ENCODE measurements around the gene MAP3K2. TPM values are rescaled to one million over a fixed set of nuclear protein-coding genes. Genes with fewer than 3 reads are reported as not detected.

Gene MAP3K2
- total RNA-seq, 1 experiment from 2014 or later, result 38.7 TPM

- Mint-ChIP-seq H3K36me3 (ENCODE audit: insufficient read depth, unreplicated experiment) (no peaks in the 10 kb centered on the region), H3K9me3 (ENCODE audit: unreplicated experiment) (no peaks in the 10 kb centered on the region), H3K27ac (ENCODE audit: unreplicated experiment) (no peak overlapping the region), H3K4me1 (ENCODE audit: low read depth, unreplicated experiment) (peaks cover 11% of the 10 kb centered on the region), H3K4me3 (ENCODE audit: unreplicated experiment) (no peak overlapping the region), H3K27me3 (ENCODE audit: insufficient read depth, unreplicated experiment) (no peaks in the 10 kb centered on the region)
- Histone ChIP-seq H3K4me1 (peaks cover 14% of the 10 kb centered on the region), H3K4me3 (ENCODE audit: low read depth, low read length) (no peak overlapping the region), H3K27me3 (replicated peaks; ENCODE audit: control insufficient read depth, insufficient read depth, low read length) (no peaks in the 10 kb centered on the region), H3K9me3 (no peaks in the 10 kb centered on the region), H3K36me3 (ENCODE audit: control insufficient read depth, insufficient read depth, low read length) (no peaks in the 10 kb centered on the region)
- POLR2A ChIA-PET, result no interaction called here
- TF ChIP-seq CTCF (IDR thresholded peaks at IDR 0.05; ENCODE audit: insufficient read depth in 1 of 2, low read depth in 1 of 2, low read length in 1 of 2, severe bottlenecking in 1 of 2, unreplicated experiment in 1 of 2), result no peak
- intact Hi-C loops (cut with micrococcal nuclease; ENCODE audit: unreplicated experiment), result no loop called here
- CTCF ChIA-PET, result no interaction called here
- no TSS peak for BruUV-seq (replicated peaks)
- no peak for DNase-seq
These were observed 15.7 kb upstream of the MAP3K2 start for GRCh38 chr2:127403460-127403859.

- ChIA-PET CTCF (interaction anchor here (0.5 kb wide), 1 partner anchor 401 kb away, joined by 6 read pairs; no protein-coding TSS in a partner anchor), POLR2A (interaction anchor here (0.6 kb wide), 1 partner anchor 15 kb away, joined by 7 read pairs; no protein-coding TSS in a partner anchor)
- Mint-ChIP-seq H3K27ac (ENCODE audit: unreplicated experiment) (peak overlapping the region; percentile 14), H3K4me3 (ENCODE audit: unreplicated experiment) (no peak overlapping the region), H3K9me3 (ENCODE audit: unreplicated experiment) (no peaks in the 10 kb centered on the region), H3K4me1 (ENCODE audit: low read depth, unreplicated experiment) (peaks cover 21% of the 10 kb centered on the region), H3K27me3 (ENCODE audit: insufficient read depth, unreplicated experiment) (no peaks in the 10 kb centered on the region), H3K36me3 (ENCODE audit: insufficient read depth, unreplicated experiment) (no peaks in the 10 kb centered on the region)
- Histone ChIP-seq H3K36me3 (ENCODE audit: control insufficient read depth, insufficient read depth, low read length) (no peaks in the 10 kb centered on the region), H3K4me1 (peaks cover 17% of the 10 kb centered on the region), H3K27me3 (replicated peaks; ENCODE audit: control insufficient read depth, insufficient read depth, low read length) (no peaks in the 10 kb centered on the region), H3K9me3 (no peaks in the 10 kb centered on the region), H3K4me3 (ENCODE audit: low read depth, low read length) (no peak overlapping the region)
- intact Hi-C loops (cut with micrococcal nuclease; ENCODE audit: unreplicated experiment), result no loop called here
- DNase-seq, result no peak
- BruUV-seq (replicated peaks), result no TSS peak
- TF ChIP-seq CTCF (IDR thresholded peaks at IDR 0.05; ENCODE audit: insufficient read depth in 1 of 2, low read depth in 1 of 2, low read length in 1 of 2, severe bottlenecking in 1 of 2, unreplicated experiment in 1 of 2), result no peak
These were observed 14.3 kb upstream of the MAP3K2 start for GRCh38 chr2:127401757-127402695.

- DNase-seq, result no peak
- TF ChIP-seq CTCF (IDR thresholded peaks at IDR 0.05; ENCODE audit: insufficient read depth in 1 of 2, low read depth in 1 of 2, low read length in 1 of 2, severe bottlenecking in 1 of 2, unreplicated experiment in 1 of 2), result no peak
- H3K4me3 ChIP-seq (ENCODE audit: low read depth, low read length), result no peak overlapping the region
- ChIA-PET CTCF (no interaction called here), POLR2A (interaction anchor here (0.5 kb wide), 1 partner anchor 14 kb away, joined by 7 read pairs; no protein-coding TSS in a partner anchor)
- peaks cover 17% of the 10 kb centered on the region for H3K4me1 ChIP-seq
- H3K27ac Mint-ChIP-seq (ENCODE audit: unreplicated experiment), result no peak overlapping the region
- no peaks in the 10 kb centered on the region for H3K9me3 Mint-ChIP-seq (ENCODE audit: unreplicated experiment)
- BruUV-seq (replicated peaks), result no TSS peak
- H3K36me3 Mint-ChIP-seq (ENCODE audit: insufficient read depth, unreplicated experiment), result no peaks in the 10 kb centered on the region
- H3K4me3 Mint-ChIP-seq (ENCODE audit: unreplicated experiment), result no peak overlapping the region
- no peaks in the 10 kb centered on the region for H3K27me3 Mint-ChIP-seq (ENCODE audit: insufficient read depth, unreplicated experiment)
- H3K36me3 ChIP-seq (ENCODE audit: control insufficient read depth, insufficient read depth, low read length), result no peaks in the 10 kb centered on the region
- H3K9me3 ChIP-seq, result no peaks in the 10 kb centered on the region
- intact Hi-C loops (cut with micrococcal nuclease; ENCODE audit: unreplicated experiment), result no loop called here
- no peaks in the 10 kb centered on the region for H3K27me3 ChIP-seq (replicated peaks; ENCODE audit: control insufficient read depth, insufficient read depth, low read length)
- H3K4me1 Mint-ChIP-seq (ENCODE audit: low read depth, unreplicated experiment), result peaks cover 21% of the 10 kb centered on the region
These were observed 13.4 kb upstream of the MAP3K2 start for GRCh38 chr2:127400897-127401756.

All from Caco-2 (cell line).